Measurements from ENCODE around the gene COX4I1. TPM values are rescaled to one million over a fixed set of nuclear protein-coding genes. Genes with fewer than 3 reads are reported as not detected.

COX4I1 gene
- total RNA-seq, 2 experiments from 2014 or later = 515 to 543 TPM

- intact Hi-C loops (cut with micrococcal nuclease) = loop anchor here (2.0 kb wide), 1 partner anchor 75 kb away; no protein-coding TSS in a partner anchor
- no peak for TF ChIP-seq CTCF (IDR thresholded peaks at IDR 0.05)
- Mint-ChIP-seq H3K4me3 (no peak overlapping the region), H3K9me3 (no peaks in the 10 kb centered on the region), H3K36me3 (ENCODE audit: low read depth) (no peaks in the 10 kb centered on the region), H3K4me1 (ENCODE audit: low read depth) (peaks cover 5% of the 10 kb centered on the region), H3K27ac (no peak overlapping the region), H3K27me3 (peaks cover 2% of the 10 kb centered on the region)
- ATAC-seq (no peak), DNase-seq (no peak)
- ChIA-PET POLR2A (no interaction called here), CTCF (interaction anchor here (0.6 to 7.8 kb wide), 45 partner anchors 10 to 698 kb away, joined by 3 to 257 read pairs (median 4); partner anchors contain the start of gene IRF8)
These were observed 20.3 kb downstream of the COX4I1 start for GRCh38 chr16:85819771-85820170.

GRCh38 chr16:85820604-85821372, 21.3 kb downstream of the COX4I1 start:
- DNase-seq = no peak
- H3K27me3 Mint-ChIP-seq = peaks cover 2% of the 10 kb centered on the region

GRCh38 chr16:85821390-85822135, 22.1 kb downstream of the COX4I1 start:
- peak; percentile 96 for TF ChIP-seq CTCF (IDR thresholded peaks at IDR 0.05)
- intact Hi-C loops (cut with micrococcal nuclease) = loop anchor here (1.0 to 2.0 kb wide), 3 partner anchors 73 to 195 kb away; no protein-coding TSS in a partner anchor
- peak; percentile 87 for DNase-seq
- Mint-ChIP-seq H3K4me1 (ENCODE audit: low read depth) (peaks cover 5% of the 10 kb centered on the region), H3K27ac (no peak overlapping the region), H3K27me3 (peaks cover 2% of the 10 kb centered on the region), H3K4me3 (no peak overlapping the region), H3K9me3 (no peaks in the 10 kb centered on the region), H3K36me3 (ENCODE audit: low read depth) (no peaks in the 10 kb centered on the region)
- CTCF ChIA-PET = interaction anchor here (0.6 to 7.8 kb wide), 70 partner anchors 9 to 697 kb away, joined by 3 to 257 read pairs (median 5); partner anchors contain the start of gene IRF8
- POLR2A ChIA-PET = interaction anchor here (0.5 to 2.2 kb wide), 17 partner anchors 16 to 195 kb away, joined by 3 to 13 read pairs (median 5); partner anchors contain the start of gene IRF8
- ATAC-seq = peak; percentile 95

More at GRCh38 chr16:85820604-85821372, 21.3 kb downstream of the COX4I1 start:
- Mint-ChIP-seq H3K36me3 (ENCODE audit: low read depth) (no peaks in the 10 kb centered on the region), H3K4me3 (no peak overlapping the region), H3K4me1 (ENCODE audit: low read depth) (peaks cover 5% of the 10 kb centered on the region), H3K9me3 (no peaks in the 10 kb centered on the region), H3K27ac (no peak overlapping the region)
- TF ChIP-seq CTCF (IDR thresholded peaks at IDR 0.05) = no peak
- intact Hi-C loops (cut with micrococcal nuclease) = loop anchor here (1.0 to 2.0 kb wide), 3 partner anchors 74 to 196 kb away; no protein-coding TSS in a partner anchor
- POLR2A ChIA-PET = interaction anchor here (0.5 to 2.2 kb wide), 15 partner anchors 15 to 195 kb away, joined by 3 to 13 read pairs (median 5); partner anchors contain the start of gene IRF8
- CTCF ChIA-PET = interaction anchor here (0.7 to 7.8 kb wide), 63 partner anchors 8 to 698 kb away, joined by 3 to 257 read pairs (median 6); partner anchors contain the start of gene IRF8
- ATAC-seq = no peak

- CTCF ChIA-PET = interaction anchor here (0.6 to 7.8 kb wide), 50 partner anchors 8 to 697 kb away, joined by 3 to 257 read pairs (median 6); partner anchors contain the start of gene IRF8
- POLR2A ChIA-PET = interaction anchor here (0.8 to 2.2 kb wide), 11 partner anchors 70 to 194 kb away, joined by 3 to 13 read pairs (median 5); partner anchors contain the start of gene IRF8
- H3K4me1 Mint-ChIP-seq (ENCODE audit: low read depth) = peaks cover 5% of the 10 kb centered on the region
- no peaks in the 10 kb centered on the region for H3K9me3 Mint-ChIP-seq
- ATAC-seq (no peak), DNase-seq (no peak)
- intact Hi-C loops (cut with micrococcal nuclease) = no loop called here
- H3K27ac Mint-ChIP-seq = no peak overlapping the region
- TF ChIP-seq CTCF (IDR thresholded peaks at IDR 0.05) = no peak
- H3K36me3 Mint-ChIP-seq (ENCODE audit: low read depth) = no peaks in the 10 kb centered on the region
- no peak overlapping the region for H3K4me3 Mint-ChIP-seq
- peaks cover 2% of the 10 kb centered on the region for H3K27me3 Mint-ChIP-seq
These were observed 22.6 kb downstream of the COX4I1 start for GRCh38 chr16:85822145-85822544.

All from activated CD8-positive, alpha-beta T cell treated with anti-CD3 and anti-CD28 coated beads for 36 hours (primary cell).